Panc1 (cell line): Measurements from ENCODE around the gene STEAP3.

Experiments used
- POLR2AphosphoS5 ChIP-seq: IDR thresholded peaks from 2 replicates; pipeline ENCODE4 v1.6.1; 2012; ENCODE audit warnings: mild to moderate bottlenecking, low read depth, low read length, moderate library complexity
- TF ChIP-seq, protein P1 (sequence below): fragments of 450-650 bp; IDR thresholded peaks from 2 replicates; pipeline ENCODE4 v1.5.1; 2017; ENCODE audit warnings: mild to moderate bottlenecking

DNA sequence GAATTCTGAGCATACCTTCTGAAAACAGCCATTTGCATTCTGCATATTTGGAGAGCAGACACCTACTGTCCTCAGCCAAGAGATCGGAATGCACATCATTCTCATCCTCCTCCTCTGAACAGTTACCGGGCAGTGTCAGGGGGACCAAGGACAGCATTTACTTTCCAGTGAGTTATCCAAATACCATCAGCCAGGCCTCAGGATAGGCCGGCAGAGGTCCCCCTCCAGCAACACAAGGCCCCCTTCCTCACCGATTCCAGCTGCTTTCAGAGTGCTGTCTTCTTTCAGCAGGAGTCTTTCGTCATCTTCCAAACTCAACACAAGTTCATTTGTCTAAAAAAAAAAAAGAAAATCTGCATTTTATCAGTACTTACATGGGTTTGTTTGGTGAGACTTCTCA lies 87.7 kb downstream of the STEAP3 start:
- TF ChIP-seq, protein P1, sequence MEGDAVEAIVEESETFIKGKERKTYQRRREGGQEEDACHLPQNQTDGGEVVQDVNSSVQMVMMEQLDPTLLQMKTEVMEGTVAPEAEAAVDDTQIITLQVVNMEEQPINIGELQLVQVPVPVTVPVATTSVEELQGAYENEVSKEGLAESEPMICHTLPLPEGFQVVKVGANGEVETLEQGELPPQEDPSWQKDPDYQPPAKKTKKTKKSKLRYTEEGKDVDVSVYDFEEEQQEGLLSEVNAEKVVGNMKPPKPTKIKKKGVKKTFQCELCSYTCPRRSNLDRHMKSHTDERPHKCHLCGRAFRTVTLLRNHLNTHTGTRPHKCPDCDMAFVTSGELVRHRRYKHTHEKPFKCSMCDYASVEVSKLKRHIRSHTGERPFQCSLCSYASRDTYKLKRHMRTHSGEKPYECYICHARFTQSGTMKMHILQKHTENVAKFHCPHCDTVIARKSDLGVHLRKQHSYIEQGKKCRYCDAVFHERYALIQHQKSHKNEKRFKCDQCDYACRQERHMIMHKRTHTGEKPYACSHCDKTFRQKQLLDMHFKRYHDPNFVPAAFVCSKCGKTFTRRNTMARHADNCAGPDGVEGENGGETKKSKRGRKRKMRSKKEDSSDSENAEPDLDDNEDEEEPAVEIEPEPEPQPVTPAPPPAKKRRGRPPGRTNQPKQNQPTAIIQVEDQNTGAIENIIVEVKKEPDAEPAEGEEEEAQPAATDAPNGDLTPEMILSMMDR = no peak
- no peak for TF ChIP-seq POLR2AphosphoS5
